ENCODE measurements around the gene POU2F2. TPM values are rescaled to one million over a fixed set of nuclear protein-coding genes. Genes with fewer than 3 reads are reported as not detected.

The POU2F2 gene
- total RNA-seq (10 to 100 TPM in 1 of 2 donors, 1 to 10 TPM in 1; 2.0 to 10.0 TPM), polyA plus RNA-seq (ENCODE audit: insufficient read length in 6 of 6) (1 to 10 TPM in 5 of 6 donors, under 1 TPM in 1; 0.87 to 1.7 (median 1.4) TPM)
- long read RNA-seq, donor 1, partial matches to known transcripts = 0 of 1 reads
- long read RNA-seq, donor 1, other reads (novel, unspliced or antisense) = 0 of 1 reads
- long read RNA-seq, donor 2 = 0 reads
- long read RNA-seq, donor 3, partial matches to known transcripts = 11 of 11 reads
- long read RNA-seq, donor 3, other reads (novel, unspliced or antisense) = 0 of 11 reads
- long read RNA-seq, donor 4 = 0 reads
- long read RNA-seq, donor 5 = 0 reads
- long read RNA-seq, donor 6 = 0 reads
- long read RNA-seq, donor 7 = 0 reads
- long read RNA-seq, donor 8 = 0 reads
- long read RNA-seq, donor 9 = 0 reads
- long read RNA-seq, donor 10, full-length matches to known transcripts = 1 of 2 reads
- long read RNA-seq, donor 10, partial matches to known transcripts = 0 of 2 reads
- long read RNA-seq, donor 10, other reads (novel, unspliced or antisense) = 1 of 2 reads
- long read RNA-seq, donor 11 = 0 reads
- long read RNA-seq, donor 12 = 0 reads

- DNase-seq (peak in 3 of 4 donors; percentile 6 to 88 (median 69)), ATAC-seq (peak; percentile 36)
- peak within 1 kb of the TSS; percentile 1 to 49 for H3K4me3 ChIP-seq
- no peak for TF ChIP-seq CTCF (IDR thresholded peaks at IDR 0.05)
- peaks cover 11 to 76% of the 10 kb centered on the region in 2 donors for H3K27me3 ChIP-seq
- peak within 1 kb of the TSS in 1 of 2 donors; percentile 34 for H3K27ac ChIP-seq
- no peaks in the 10 kb centered on the region for H3K36me3 ChIP-seq
- no peaks in the 10 kb centered on the region for H3K9me3 ChIP-seq
- peaks cover 8 to 43% of the 10 kb centered on the region in 2 donors for H3K4me1 ChIP-seq
- intact Hi-C loops (cut with DNase I) = loop anchor here in 1 of 2 donors (10.0 kb wide), 2 partner anchors 53 to 183 kb away; partner anchors contain the start of gene TMEM145
These were observed at the start of gene POU2F2 for GRCh38 chr19:42132030-42132628. Gene POU2F2, minus strand, starts transcription at chr19:42132446. Its CDS starts 35 bp downstream, at chr19:42132411.

GRCh38 chr19:42178791-42179674 lies 46.8 kb upstream of the POU2F2 start:
- ATAC-seq = no peak
- TF ChIP-seq CTCF (IDR thresholded peaks at IDR 0.05) = no peak
- peaks cover 62 to 83% of the 10 kb centered on the region in 2 donors for H3K27me3 ChIP-seq

GRCh38 chr19:42177686-42178019 lies 45.4 kb upstream of the POU2F2 start:
- Histone ChIP-seq H3K36me3 (no peaks in the 10 kb centered on the region), H3K27ac (no peak overlapping the region), H3K9me3 (no peaks in the 10 kb centered on the region), H3K4me1 (peaks cover 0 to 27% of the 10 kb centered on the region in 2 donors), H3K27me3 (peaks cover 64 to 92% of the 10 kb centered on the region in 2 donors), H3K4me3 (no peak overlapping the region)
- no peak for ATAC-seq
- no peak for TF ChIP-seq CTCF (IDR thresholded peaks at IDR 0.05)
- no peak for DNase-seq
- intact Hi-C loops (cut with DNase I) = no loop called here

More at GRCh38 chr19:42178791-42179674, 46.8 kb upstream of the POU2F2 start:
- Histone ChIP-seq H3K4me1 (peaks cover 0 to 39% of the 10 kb centered on the region in 2 donors), H3K27ac (no peak overlapping the region), H3K9me3 (no peaks in the 10 kb centered on the region), H3K36me3 (no peaks in the 10 kb centered on the region), H3K4me3 (no peak overlapping the region)
- no peak for DNase-seq
- intact Hi-C loops (cut with DNase I) = no loop called here

GRCh38 chr19:42176990-42177685 lies 44.9 kb upstream of the POU2F2 start:
- peaks cover 0 to 22% of the 10 kb centered on the region in 2 donors for H3K4me1 ChIP-seq
- DNase-seq (peak; percentile 43 to 95 (median 74)), ATAC-seq (peak; percentile 95)
- peak; percentile 20 to 36 for TF ChIP-seq CTCF (IDR thresholded peaks at IDR 0.05)
- H3K9me3 ChIP-seq = no peaks in the 10 kb centered on the region
- H3K27ac ChIP-seq = no peak overlapping the region
- H3K4me3 ChIP-seq = peak overlapping the region; percentile 22 to 34
- intact Hi-C loops (cut with DNase I) = no loop called here
- H3K36me3 ChIP-seq = no peaks in the 10 kb centered on the region
- H3K27me3 ChIP-seq = peaks cover 64 to 91% of the 10 kb centered on the region in 2 donors

Measured in left lung (tissue), 14 donors.